Nephron progenitor cell (in vitro differentiated cells): ENCODE measurements around the gene NUP205.
"Not testable (repeated sequence)": the region's sequence is repeated elsewhere in the genome, so short reads cannot be mapped to it uniquely, and the experiment has no call there.

ENCODE experiments used
- DNase-seq: peaks from one replicate; pipeline ENCODE4 v3.0.0; 2021
- H3K27ac Mint-ChIP-seq: 2 replicates; pipeline ENCODE4 v1.8.0; 2021; ENCODE audit warnings: mild to moderate bottlenecking, moderate library complexity, mixed read lengths
- H3K27me3 Mint-ChIP-seq: 2 replicates; pipeline ENCODE4 v1.8.0; 2021; ENCODE audit warnings: mild to moderate bottlenecking, low read depth, mixed read lengths; ENCODE audit not compliant: poor library complexity
- H3K36me3 Mint-ChIP-seq: 2 replicates; pipeline ENCODE4 v1.8.0; 2021; ENCODE audit warnings: low read depth, mixed read lengths
- H3K4me1 Mint-ChIP-seq: 2 replicates; pipeline ENCODE4 v1.8.0; 2021; ENCODE audit warnings: mixed read lengths
- H3K4me3 Mint-ChIP-seq: 2 replicates; pipeline ENCODE4 v1.8.0; 2021; ENCODE audit warnings: mild to moderate bottlenecking, moderate library complexity, mixed read lengths
- H3K9me3 Mint-ChIP-seq: 2 replicates; pipeline ENCODE4 v1.8.0; 2021; ENCODE audit warnings: mild to moderate bottlenecking, moderate library complexity, mixed read lengths
- CTCF ChIP-seq: fragments of 200-600 bp; sonication (generic); IDR thresholded peaks from 2 replicates; pipeline ENCODE4 v1.5.0; 2021; ENCODE audit warnings: antibody characterized with exemption

Gene NUP205

DNA sequence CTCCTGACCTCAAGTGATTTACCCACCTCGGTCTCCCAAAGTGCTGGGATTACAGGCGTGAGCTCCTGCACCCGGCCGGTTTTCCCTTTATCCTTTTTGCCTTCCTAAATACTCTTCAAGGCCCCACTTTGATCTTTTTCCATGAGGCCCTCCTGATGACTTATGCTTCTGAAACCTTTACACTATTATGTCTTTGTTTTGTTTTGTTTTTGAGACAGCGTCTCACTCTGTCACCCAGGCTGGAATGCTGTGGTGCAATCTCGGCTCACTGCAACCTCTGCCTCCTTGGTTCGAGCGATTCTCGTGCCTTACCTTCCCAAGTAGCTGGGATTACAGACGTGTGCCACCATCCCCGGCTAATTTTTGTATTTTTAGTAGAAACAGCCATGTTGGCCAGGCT lies 108.4 kb downstream of the NUP205 start:
- peak overlapping the region; percentile 90 for H3K27ac Mint-ChIP-seq

DNA sequence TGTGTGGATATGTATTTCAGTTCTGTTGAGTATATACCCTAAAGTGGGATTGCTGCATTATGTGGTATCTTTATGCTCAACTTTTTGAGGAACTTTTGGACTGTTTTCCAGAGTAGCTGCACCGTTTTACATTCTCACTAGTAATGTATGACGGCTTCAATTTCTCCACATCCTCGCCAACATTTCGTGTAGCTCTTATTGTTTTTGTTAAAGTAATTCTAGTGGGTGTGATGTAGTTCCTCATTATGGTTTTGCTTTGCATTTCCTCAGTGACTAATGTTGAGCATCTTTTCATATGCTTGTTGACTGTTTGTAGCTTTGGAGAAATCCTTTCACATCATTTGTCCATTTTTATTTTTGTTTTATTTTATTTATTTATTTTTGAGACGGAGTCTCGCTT lies 109.1 kb downstream of the NUP205 start:
- no peaks in the 10 kb centered on the region for H3K27me3 Mint-ChIP-seq
- H3K4me3 Mint-ChIP-seq, result no peak overlapping the region
- no peak for DNase-seq
- no peak overlapping the region for H3K27ac Mint-ChIP-seq
- peaks cover 53% of the 10 kb centered on the region for H3K36me3 Mint-ChIP-seq
- no peak for TF ChIP-seq CTCF
- peaks cover 15% of the 10 kb centered on the region for H3K9me3 Mint-ChIP-seq
- H3K4me1 Mint-ChIP-seq, result peaks cover 29% of the 10 kb centered on the region

More for the DNA sequence above, 108.4 kb downstream of the NUP205 start:
- H3K4me1 Mint-ChIP-seq, result peaks cover 33% of the 10 kb centered on the region
- no peaks in the 10 kb centered on the region for H3K27me3 Mint-ChIP-seq
- peaks cover 15% of the 10 kb centered on the region for H3K9me3 Mint-ChIP-seq
- H3K4me3 Mint-ChIP-seq, result no peak overlapping the region
- DNase-seq, result no peak
- H3K36me3 Mint-ChIP-seq, result peaks cover 53% of the 10 kb centered on the region
- no peak for TF ChIP-seq CTCF

DNA sequence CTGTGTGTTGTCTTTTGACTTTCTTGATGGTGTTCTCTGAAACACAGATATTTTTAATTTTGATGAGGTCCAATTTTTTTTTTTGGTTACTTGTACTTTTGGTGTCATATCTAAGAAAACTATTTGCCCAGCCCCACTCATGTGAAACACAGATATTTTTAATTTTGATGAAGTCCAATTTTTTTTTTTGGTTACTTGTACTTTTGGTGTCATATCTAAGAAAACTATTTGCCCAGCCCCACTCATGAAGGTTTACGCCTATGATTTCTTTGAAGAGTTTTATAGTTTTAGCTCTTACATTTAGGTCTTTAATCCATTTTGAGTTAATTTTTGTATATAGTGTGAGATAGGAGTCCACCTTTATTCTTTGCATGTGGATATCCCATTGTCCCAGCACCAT lies 109.9 kb downstream of the NUP205 start:
- H3K27ac Mint-ChIP-seq, H3K27me3 Mint-ChIP-seq, H3K4me3 Mint-ChIP-seq, DNase-seq: not testable (repeated sequence)
- Mint-ChIP-seq H3K9me3 (peaks cover 15% of the 10 kb centered on the region), H3K36me3 (peaks cover 53% of the 10 kb centered on the region), H3K4me1 (peaks cover 28% of the 10 kb centered on the region)

DNA sequence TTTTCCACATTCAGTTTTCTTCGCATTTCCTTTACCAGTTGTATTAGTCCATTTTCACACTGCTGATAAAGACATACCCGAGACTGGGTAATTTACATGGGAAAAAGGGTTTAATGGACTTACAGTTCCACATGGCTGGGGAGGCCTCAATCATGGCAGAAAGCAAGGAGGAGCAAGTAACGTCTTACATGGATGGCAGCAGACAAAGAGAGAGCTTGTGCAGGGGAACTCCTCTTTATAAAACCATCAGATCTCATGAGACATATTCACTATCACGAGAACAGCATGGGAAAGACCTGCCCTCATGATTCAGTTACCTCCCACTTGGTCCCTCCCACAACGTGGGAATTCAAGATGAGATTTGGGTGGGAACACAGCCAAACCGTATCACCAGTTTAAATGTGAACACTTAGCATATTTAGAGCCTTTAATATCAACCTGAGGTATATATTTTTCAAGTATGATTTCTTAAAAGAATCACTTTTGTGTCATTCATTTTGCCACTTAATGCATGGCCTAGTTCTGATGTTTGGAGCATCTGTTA lies 111.2 kb downstream of the NUP205 start:
- H3K27ac Mint-ChIP-seq, result not testable (repeated sequence)

DNA sequence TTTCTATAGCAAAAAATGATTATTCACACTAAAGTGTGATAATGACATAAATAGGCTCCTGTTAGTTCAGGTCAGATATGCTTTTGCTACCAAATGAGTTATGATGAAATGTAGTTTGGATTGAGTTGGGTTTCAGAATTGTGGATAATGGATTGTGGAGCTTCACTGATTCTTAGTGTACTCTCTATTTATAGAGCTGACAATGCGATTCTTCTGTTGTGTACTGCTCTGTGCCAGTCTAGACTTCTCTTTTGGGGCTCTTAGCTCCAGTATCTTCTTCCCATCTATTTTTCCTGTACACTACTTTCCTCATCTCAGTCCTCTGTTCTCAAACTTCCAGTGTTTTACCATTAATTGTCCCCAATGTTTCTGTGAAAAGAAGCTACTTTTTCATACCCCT lies 112.1 kb downstream of the NUP205 start:
- Mint-ChIP-seq H3K27me3 (no peaks in the 10 kb centered on the region), H3K27ac (no peak overlapping the region), H3K36me3 (peaks cover 56% of the 10 kb centered on the region), H3K9me3 (peaks cover 15% of the 10 kb centered on the region), H3K4me3 (no peak overlapping the region), H3K4me1 (peaks cover 30% of the 10 kb centered on the region)
- no peak for TF ChIP-seq CTCF
- no peak for DNase-seq

More for the DNA sequence above, 111.2 kb downstream of the NUP205 start:
- not testable (repeated sequence) for DNase-seq, H3K27me3 Mint-ChIP-seq, H3K4me3 Mint-ChIP-seq
- peaks cover 34% of the 10 kb centered on the region for H3K4me1 Mint-ChIP-seq
- H3K36me3 Mint-ChIP-seq, result peaks cover 54% of the 10 kb centered on the region
- peaks cover 15% of the 10 kb centered on the region for H3K9me3 Mint-ChIP-seq

DNA sequence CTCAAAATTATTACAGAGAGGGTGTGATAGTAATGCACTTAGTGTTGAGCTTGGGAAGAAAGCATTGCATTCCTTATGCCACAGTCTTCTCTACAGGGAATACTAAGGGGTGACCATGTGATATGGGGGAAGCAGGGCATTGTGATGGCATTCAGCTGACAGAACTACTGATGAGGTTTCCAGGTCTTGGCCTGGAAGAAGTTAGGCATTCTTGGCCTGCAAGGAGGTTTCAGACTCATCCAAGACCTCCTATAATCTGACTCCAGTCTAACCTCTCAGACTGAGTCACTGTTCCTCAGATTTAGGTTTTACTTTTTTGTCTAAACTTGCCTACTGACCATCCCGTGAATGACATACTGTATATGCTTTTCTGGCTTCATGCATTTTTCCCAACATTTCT lies 112.5 kb downstream of the NUP205 start:
- no peak for TF ChIP-seq CTCF
- Mint-ChIP-seq H3K27me3 (no peaks in the 10 kb centered on the region), H3K4me1 (peaks cover 28% of the 10 kb centered on the region), H3K4me3 (no peak overlapping the region), H3K9me3 (peaks cover 15% of the 10 kb centered on the region), H3K36me3 (peaks cover 55% of the 10 kb centered on the region), H3K27ac (peak overlapping the region; percentile 28)
- no peak for DNase-seq

DNA sequence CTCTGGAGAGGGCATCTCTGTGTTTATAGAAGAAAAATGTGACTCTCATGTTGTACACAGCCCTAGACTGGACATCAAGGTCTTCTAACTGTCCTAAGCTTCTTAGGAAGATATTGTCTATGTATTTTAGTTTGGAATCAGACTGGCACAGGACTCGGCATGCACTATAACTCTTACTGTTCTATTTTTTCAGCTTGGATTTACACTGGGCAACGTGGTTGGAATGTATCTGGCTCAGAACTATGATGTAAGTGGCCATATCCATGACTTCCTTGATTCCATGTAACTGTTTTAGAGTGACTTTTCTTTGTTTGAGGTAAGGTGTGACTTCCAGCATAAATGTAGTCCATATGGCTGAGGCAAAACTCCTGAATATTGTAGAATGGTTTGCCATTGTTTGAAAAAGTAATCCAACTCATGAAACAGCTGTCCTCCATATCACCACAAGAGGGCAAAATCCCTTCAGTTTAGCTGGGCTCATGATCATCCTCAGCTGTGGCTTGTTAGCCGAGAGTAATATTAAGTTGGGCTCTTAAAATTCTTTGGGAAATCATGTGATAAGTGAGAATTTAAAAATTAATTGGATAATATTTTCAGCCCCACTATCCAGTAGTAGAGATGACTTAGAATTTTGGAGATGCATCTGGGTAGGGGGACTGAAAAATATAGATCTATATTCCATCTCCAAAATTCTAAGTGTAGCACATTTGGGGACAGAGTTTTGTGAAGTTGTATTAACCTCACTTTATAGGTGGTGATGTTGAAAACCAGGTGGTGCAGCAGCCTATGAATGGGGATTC lies 115.0 kb downstream of the NUP205 start:
- no peaks in the 10 kb centered on the region for H3K27me3 Mint-ChIP-seq
- H3K36me3 Mint-ChIP-seq, result peaks cover 41% of the 10 kb centered on the region
- H3K9me3 Mint-ChIP-seq, result peaks cover 13% of the 10 kb centered on the region
- no peak overlapping the region for H3K4me3 Mint-ChIP-seq
- peak; percentile 74 for TF ChIP-seq CTCF
- peaks cover 25% of the 10 kb centered on the region for H3K4me1 Mint-ChIP-seq
- DNase-seq, result no peak
- peak overlapping the region; percentile 62 for H3K27ac Mint-ChIP-seq
